A673 (cell line): ENCODE results near the gene HSPB7. TPM values are rescaled to one million over a fixed set of nuclear protein-coding genes. Genes with fewer than 3 reads are reported as not detected.

Experiments
- BruUV-seq: library from RNA; stranded (reverse); fragments of 400-500 nt; replicated peaks from 2 replicates; lab custom pipeline; 2021; lab: Mats Ljungman, UMichigan
- CTCF ChIA-PET: fragments of 300-600 bp; sonication (Branson Sonifier 250); formaldehyde crosslinking; loops from one replicate; lab custom pipeline; 2022; ENCODE audit warnings: antibody characterized with exemption; lab: Charles Lee
- POLR2A ChIA-PET: fragments of 300-600 bp; sonication (Branson Sonifier 250); formaldehyde crosslinking; loops from one replicate; lab custom pipeline; 2022; ENCODE audit warnings: antibody characterized with exemption; ENCODE audit not compliant: low non-redundant PET; lab: Charles Lee
- DNase-seq: peaks from one replicate; pipeline ENCODE4 v3.0.0-alpha.2; 2015; ENCODE audit warnings: low spot score
- H3K27ac ChIP-seq: fragments of 200-600 bp; sonication (generic); 2 replicates; pipeline ENCODE4 v1.5.1; 2016; ENCODE audit warnings: mixed run types, low read depth, mild to moderate bottlenecking, mixed read lengths, antibody characterized with exemption, low read length; ENCODE audit not compliant: poor library complexity, severe bottlenecking
- H3K27me3 ChIP-seq: fragments of 200-600 bp; sonication (generic); replicated peaks from 2 replicates; pipeline ENCODE4 v1.6.1; 2017; ENCODE audit warnings: mixed run types, low read depth, mild to moderate bottlenecking, mixed read lengths, antibody characterized with exemption, low read length; ENCODE audit not compliant: insufficient read depth, poor library complexity
- H3K36me3 ChIP-seq: fragments of 200-600 bp; sonication (generic); 2 replicates; pipeline ENCODE4 v1.6.1; 2016; ENCODE audit warnings: mixed run types, mild to moderate bottlenecking, mixed read lengths, antibody characterized with exemption, low read length; ENCODE audit not compliant: insufficient read depth, poor library complexity, severe bottlenecking
- H3K4me1 ChIP-seq: fragments of 200-600 bp; sonication (generic); 2 replicates; pipeline ENCODE4 v1.6.1; 2017; ENCODE audit warnings: mixed run types, mild to moderate bottlenecking, mixed read lengths, antibody characterized with exemption, low read length; ENCODE audit not compliant: insufficient read depth, poor library complexity, severe bottlenecking
- H3K4me3 ChIP-seq: fragments of 200-600 bp; sonication (generic); 2 replicates; pipeline ENCODE4 v1.5.1; 2016; ENCODE audit warnings: low read depth, mixed run types, mild to moderate bottlenecking, mixed read lengths, low read length; ENCODE audit not compliant: poor library complexity, severe bottlenecking
- H3K9me3 ChIP-seq: fragments of 200-600 bp; sonication (generic); 2 replicates; pipeline ENCODE4 v1.6.1; 2016; ENCODE audit warnings: mixed run types, low read depth, mild to moderate bottlenecking, mixed read lengths, antibody characterized with exemption, low read length; ENCODE audit not compliant: poor library complexity, severe bottlenecking
- EZH2 ChIP-seq: fragments of 200-600 bp; sonication (generic); IDR thresholded peaks from 2 replicates; pipeline ENCODE4 v1.6.1; 2017; ENCODE audit warnings: borderline replicate concordance, low read depth, mild to moderate bottlenecking, mixed read lengths, antibody characterized with exemption, low read length; ENCODE audit not compliant: poor library complexity, severe bottlenecking
- intact Hi-C: fragments of 100-400 bp; cut with micrococcal nuclease; formaldehyde crosslinking; loops from one replicate; pipeline ENCODE4 v1.10.0; 2022; ENCODE audit not compliant: unreplicated experiment
- total RNA-seq: library from RNA; stranded (reverse); gene quantifications from 2 replicates; pipeline ENCODE4 v1.2.3, GENCODE V29; 2021
- TF ChIP-seq, protein P1 (sequence below): fragments of 300-800, 200-600 bp; sonication (generic); conservative IDR thresholded peaks from 2 replicates; pipeline ENCODE4 v1.5.1; 2017; ENCODE audit warnings: low read depth, mild to moderate bottlenecking, antibody characterized with exemption, low read length, moderate library complexity, mixed read lengths

Gene HSPB7
- total RNA-seq, 1 experiment from 2014 or later, result not detected

- H3K36me3 ChIP-seq, result no peaks in the 10 kb centered on the region
- POLR2A ChIA-PET, result no interaction called here
- TF ChIP-seq, protein P1, sequence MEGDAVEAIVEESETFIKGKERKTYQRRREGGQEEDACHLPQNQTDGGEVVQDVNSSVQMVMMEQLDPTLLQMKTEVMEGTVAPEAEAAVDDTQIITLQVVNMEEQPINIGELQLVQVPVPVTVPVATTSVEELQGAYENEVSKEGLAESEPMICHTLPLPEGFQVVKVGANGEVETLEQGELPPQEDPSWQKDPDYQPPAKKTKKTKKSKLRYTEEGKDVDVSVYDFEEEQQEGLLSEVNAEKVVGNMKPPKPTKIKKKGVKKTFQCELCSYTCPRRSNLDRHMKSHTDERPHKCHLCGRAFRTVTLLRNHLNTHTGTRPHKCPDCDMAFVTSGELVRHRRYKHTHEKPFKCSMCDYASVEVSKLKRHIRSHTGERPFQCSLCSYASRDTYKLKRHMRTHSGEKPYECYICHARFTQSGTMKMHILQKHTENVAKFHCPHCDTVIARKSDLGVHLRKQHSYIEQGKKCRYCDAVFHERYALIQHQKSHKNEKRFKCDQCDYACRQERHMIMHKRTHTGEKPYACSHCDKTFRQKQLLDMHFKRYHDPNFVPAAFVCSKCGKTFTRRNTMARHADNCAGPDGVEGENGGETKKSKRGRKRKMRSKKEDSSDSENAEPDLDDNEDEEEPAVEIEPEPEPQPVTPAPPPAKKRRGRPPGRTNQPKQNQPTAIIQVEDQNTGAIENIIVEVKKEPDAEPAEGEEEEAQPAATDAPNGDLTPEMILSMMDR, result no peak
- no peak for TF ChIP-seq EZH2
- H3K27ac ChIP-seq, result no peak overlapping the region
- no peaks in the 10 kb centered on the region for H3K27me3 ChIP-seq
- no peak for DNase-seq
- no peak overlapping the region for H3K4me3 ChIP-seq
- H3K9me3 ChIP-seq, result no peaks in the 10 kb centered on the region
- CTCF ChIA-PET, result no interaction called here
- intact Hi-C loops, result no loop called here
- H3K4me1 ChIP-seq, result no peaks in the 10 kb centered on the region
- no TSS peak for BruUV-seq
These were observed 25.7 kb downstream of the HSPB7 start for GRCh38 chr1:15992187-15992553.

DNA sequence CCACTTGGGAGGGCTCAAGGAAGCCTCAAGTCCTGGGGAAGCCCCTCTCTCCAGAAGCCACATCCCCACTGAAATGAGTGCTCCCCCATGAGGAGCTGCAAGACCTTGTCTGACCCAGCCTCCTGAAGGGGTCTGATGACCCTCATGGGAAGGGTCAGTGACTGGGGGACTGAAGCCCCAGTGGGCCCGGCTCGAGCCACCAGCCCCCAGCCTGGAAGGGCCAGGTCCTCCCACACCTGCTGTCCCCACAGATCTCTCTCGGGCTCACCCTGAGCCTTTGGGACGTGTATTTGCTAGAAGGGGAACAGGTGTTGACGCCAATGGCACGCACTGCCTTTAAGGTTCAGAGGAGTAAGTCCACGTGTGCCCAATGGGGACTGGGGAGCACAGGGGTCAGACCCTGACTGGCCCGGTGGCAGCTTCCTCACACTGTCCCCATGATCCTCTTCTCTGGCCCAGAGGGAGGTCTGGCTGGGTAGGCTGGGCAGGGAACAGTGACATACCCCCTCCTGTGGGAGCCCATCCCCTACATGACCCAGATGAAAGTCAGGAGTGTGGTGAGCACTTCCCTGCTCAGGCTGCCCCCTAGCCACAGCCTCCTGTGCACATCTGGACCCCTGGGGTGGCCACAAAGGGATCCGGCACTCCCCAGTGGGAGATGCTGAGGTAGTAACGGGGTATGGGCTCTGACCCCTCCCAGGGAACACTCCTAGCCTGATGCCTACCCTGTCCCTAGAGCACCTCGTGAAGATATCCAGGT is 26.2 kb downstream of the HSPB7 start:
- Histone ChIP-seq H3K4me1 (no peaks in the 10 kb centered on the region), H3K4me3 (no peak overlapping the region), H3K27ac (no peak overlapping the region), H3K27me3 (no peaks in the 10 kb centered on the region), H3K9me3 (no peaks in the 10 kb centered on the region), H3K36me3 (no peaks in the 10 kb centered on the region)
- TF ChIP-seq, protein P1, result no peak
- no peak for TF ChIP-seq EZH2
- no TSS peak for BruUV-seq
- POLR2A ChIA-PET, result no interaction called here
- CTCF ChIA-PET, result no interaction called here
- intact Hi-C loops, result no loop called here
- no peak for DNase-seq

GRCh38 chr1:15989776-15990175 is 28.1 kb downstream of the HSPB7 start:
- H3K27me3 ChIP-seq, result no peaks in the 10 kb centered on the region
- DNase-seq, result no peak
- no TSS peak for BruUV-seq
- TF ChIP-seq, protein P1, result no peak
- TF ChIP-seq EZH2, result no peak
- ChIA-PET CTCF (no interaction called here), POLR2A (no interaction called here)
- H3K36me3 ChIP-seq, result no peaks in the 10 kb centered on the region
- H3K4me1 ChIP-seq, result no peaks in the 10 kb centered on the region
- intact Hi-C loops, result no loop called here
- no peaks in the 10 kb centered on the region for H3K9me3 ChIP-seq
- no peak overlapping the region for H3K4me3 ChIP-seq
- H3K27ac ChIP-seq, result no peak overlapping the region
